Measurements from ENCODE around the gene NFATC1. TPM values are rescaled to one million over a fixed set of nuclear protein-coding genes. Genes with fewer than 3 reads are reported as not detected.

The NFATC1 gene
- total RNA-seq, 1 donor from 2014 or later = 80.3 TPM

- intact Hi-C loops (cut with DNase I) = no loop called here
- DNase-seq (ENCODE audit: low spot score) (no peak), ATAC-seq (no peak)
These were observed 33.7 kb downstream of the NFATC1 start for GRCh38 chr18:79429381-79429780.

- ATAC-seq = no peak
- no peak for DNase-seq (ENCODE audit: low spot score)
- intact Hi-C loops (cut with DNase I) = no loop called here
These were observed 34.1 kb downstream of the NFATC1 start for GRCh38 chr18:79429785-79430281.

GRCh38 chr18:79432376-79433120 lies 36.8 kb downstream of the NFATC1 start:
- DNase-seq (ENCODE audit: low spot score) (no peak), ATAC-seq (no peak)
- intact Hi-C loops (cut with DNase I) = no loop called here

GRCh38 chr18:79433431-79433830 lies 37.7 kb downstream of the NFATC1 start:
- DNase-seq (ENCODE audit: low spot score) (no peak), ATAC-seq (no peak)
- intact Hi-C loops (cut with DNase I) = no loop called here

GRCh38 chr18:79434607-79435401 lies 39.1 kb downstream of the NFATC1 start:
- DNase-seq (ENCODE audit: low spot score) (no peak), ATAC-seq (no peak)
- intact Hi-C loops (cut with DNase I) = no loop called here

GRCh38 chr18:79436556-79437275 lies 41.0 kb downstream of the NFATC1 start:
- DNase-seq (ENCODE audit: low spot score) (no peak), ATAC-seq (no peak)
- intact Hi-C loops (cut with DNase I) = no loop called here

- no peak for DNase-seq (ENCODE audit: low spot score)
- intact Hi-C loops (cut with DNase I) = no loop called here
- ATAC-seq = peak; percentile 12
These were observed 42.6 kb downstream of the NFATC1 start for GRCh38 chr18:79438089-79438897.

- ATAC-seq (peak; percentile 65), DNase-seq (ENCODE audit: low spot score) (peak; percentile 80)
- intact Hi-C loops (cut with DNase I) = no loop called here
These were observed 43.3 kb downstream of the NFATC1 start for GRCh38 chr18:79438898-79439627.

- intact Hi-C loops (cut with DNase I) = no loop called here
- ATAC-seq (no peak), DNase-seq (ENCODE audit: low spot score) (no peak)
These were observed 43.9 kb downstream of the NFATC1 start for GRCh38 chr18:79439628-79440023.

GRCh38 chr18:79440316-79441110 lies 44.8 kb downstream of the NFATC1 start:
- ATAC-seq (peak; percentile 35), DNase-seq (ENCODE audit: low spot score) (no peak)
- intact Hi-C loops (cut with DNase I) = no loop called here

GRCh38 chr18:79441420-79441819 lies 45.7 kb downstream of the NFATC1 start:
- intact Hi-C loops (cut with DNase I) = no loop called here

GRCh38 chr18:79442508-79443221 lies 46.9 kb downstream of the NFATC1 start:
- intact Hi-C loops (cut with DNase I) = no loop called here
- ATAC-seq (peak; percentile 49), DNase-seq (ENCODE audit: low spot score) (no peak)

More at GRCh38 chr18:79441420-79441819, 45.7 kb downstream of the NFATC1 start:
- DNase-seq (ENCODE audit: low spot score) = no peak
- ATAC-seq = no peak

- intact Hi-C loops (cut with DNase I) = no loop called here
- no peak for DNase-seq (ENCODE audit: low spot score)
- no peak for ATAC-seq
These were observed 49.5 kb downstream of the NFATC1 start for GRCh38 chr18:79445221-79445620.

- DNase-seq (ENCODE audit: low spot score) (no peak), ATAC-seq (no peak)
- intact Hi-C loops (cut with DNase I) = no loop called here
These were observed 50.2 kb downstream of the NFATC1 start for GRCh38 chr18:79445696-79446561.

- DNase-seq (ENCODE audit: low spot score) = no peak
- intact Hi-C loops (cut with DNase I) = no loop called here
- ATAC-seq = no peak
These were observed 51.2 kb downstream of the NFATC1 start for GRCh38 chr18:79446931-79447330.

All from sciatic nerve (tissue), 2 donors.